SKM-1 (cell line): ENCODE measurements around the gene MVK.
A peak's percentile ranks its signal among the peaks of the same experiment; 100 is the strongest.

Experiments
- DNase-seq: peaks from one replicate; lab custom pipeline; 2025; ENCODE audit not compliant: unreplicated experiment; lab: John Stamatoyannopoulos, UW

The MVK gene

GRCh38 chr12:109573029-109573913, at the start of gene MVK, which contains the start of gene MMAB:
MVK (plus strand) TSS chr12:109573794; CDS start chr12:109574823, 1,029 bp downstream.
MMAB (minus strand) TSS chr12:109573504; CDS start chr12:109573480, 24 bp downstream.
- peak; percentile 80 for DNase-seq

DNA sequence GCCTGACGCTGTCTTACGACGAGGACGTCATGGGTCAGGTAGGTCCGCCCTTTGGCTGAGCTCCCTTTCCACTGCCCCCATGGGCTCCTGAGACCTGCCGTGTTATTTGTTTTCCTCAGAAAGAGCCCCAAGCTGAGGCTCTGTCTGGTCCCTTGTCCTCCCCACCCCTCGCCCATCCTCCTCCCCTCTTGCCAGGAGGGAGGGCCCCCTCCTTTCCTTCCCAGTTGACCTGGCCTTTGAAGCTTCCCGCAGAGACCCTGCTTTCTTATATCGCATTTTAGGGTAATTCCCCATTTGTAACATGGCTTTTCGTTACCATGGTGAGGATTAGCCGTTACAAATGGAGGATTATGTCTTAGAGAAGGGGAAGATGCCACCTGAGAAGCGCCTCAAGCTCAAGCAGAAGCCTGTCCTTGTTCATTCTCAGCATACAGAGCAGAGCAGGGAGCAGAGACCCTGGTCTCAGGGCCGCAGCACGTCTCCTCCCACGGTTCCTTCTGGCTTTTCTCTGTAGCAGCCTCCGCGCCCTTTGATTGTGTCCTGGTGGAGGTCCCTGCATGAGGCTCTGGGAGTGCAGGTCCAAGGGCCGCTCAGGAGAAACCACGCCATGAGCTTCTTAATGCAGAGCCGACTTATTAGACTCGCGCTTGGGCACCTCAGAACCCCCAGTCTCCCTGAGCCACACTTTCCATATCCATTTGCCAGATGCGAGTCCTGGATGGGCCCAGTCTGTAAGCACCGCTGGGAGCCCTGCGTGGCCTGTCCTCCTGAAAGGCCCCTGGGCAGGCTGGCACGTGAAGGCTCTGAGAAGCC, 48.9 kb upstream of the MVK start:
- no peak for DNase-seq

- no peak for DNase-seq
These were observed 48.4 kb upstream of the MVK start for GRCh38 chr12:109525279-109525585.

GRCh38 chr12:109527489-109528123, 46.0 kb upstream of the MVK start:
- no peak for DNase-seq

DNA sequence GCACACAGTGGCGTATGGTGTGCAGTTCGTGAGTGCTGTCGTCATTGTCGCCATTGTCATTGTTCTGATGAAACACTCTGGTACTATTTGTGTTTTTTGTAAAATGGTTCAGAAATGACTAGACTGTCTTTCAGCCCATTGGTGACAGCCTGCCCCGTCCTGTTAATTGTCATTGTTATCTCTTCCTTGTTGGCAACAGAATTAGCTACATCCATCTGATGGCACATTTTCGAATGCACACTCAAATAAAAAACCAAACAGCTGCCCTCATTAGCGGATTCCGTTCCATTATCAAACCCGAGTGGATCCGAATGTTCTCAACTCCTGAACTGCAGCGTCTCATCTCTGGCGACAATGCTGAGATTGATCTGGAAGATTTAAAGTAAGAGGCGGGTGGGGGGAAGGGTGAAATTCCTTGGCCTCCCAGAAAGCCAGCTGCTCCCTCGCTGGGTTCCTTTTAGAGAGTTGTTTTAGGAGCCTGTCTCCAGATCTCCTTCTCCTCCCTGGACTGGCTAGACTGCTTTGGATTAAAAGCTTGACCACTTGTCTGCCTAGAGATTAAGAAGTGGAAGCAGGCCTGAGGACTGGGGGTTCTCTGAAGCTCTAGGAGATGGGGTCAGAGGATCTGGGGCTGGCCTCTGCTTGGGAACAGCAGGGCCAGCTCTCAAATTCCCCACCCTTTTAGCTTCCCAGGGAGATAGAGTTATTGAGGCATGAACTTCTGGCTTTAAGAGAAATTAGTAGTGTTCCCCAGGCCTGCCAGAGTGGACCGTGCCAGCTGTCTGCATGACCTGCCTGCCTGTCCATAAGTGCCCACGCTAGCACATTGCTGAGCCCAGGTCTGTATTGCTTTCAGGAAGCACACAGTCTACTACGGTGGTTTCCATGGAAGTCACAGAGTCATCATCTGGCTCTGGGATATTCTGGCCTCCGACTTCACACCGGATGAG, 43.6 kb upstream of the MVK start:
- no peak for DNase-seq

GRCh38 chr12:109531411-109531810, 42.2 kb upstream of the MVK start:
- DNase-seq: no peak

DNA sequence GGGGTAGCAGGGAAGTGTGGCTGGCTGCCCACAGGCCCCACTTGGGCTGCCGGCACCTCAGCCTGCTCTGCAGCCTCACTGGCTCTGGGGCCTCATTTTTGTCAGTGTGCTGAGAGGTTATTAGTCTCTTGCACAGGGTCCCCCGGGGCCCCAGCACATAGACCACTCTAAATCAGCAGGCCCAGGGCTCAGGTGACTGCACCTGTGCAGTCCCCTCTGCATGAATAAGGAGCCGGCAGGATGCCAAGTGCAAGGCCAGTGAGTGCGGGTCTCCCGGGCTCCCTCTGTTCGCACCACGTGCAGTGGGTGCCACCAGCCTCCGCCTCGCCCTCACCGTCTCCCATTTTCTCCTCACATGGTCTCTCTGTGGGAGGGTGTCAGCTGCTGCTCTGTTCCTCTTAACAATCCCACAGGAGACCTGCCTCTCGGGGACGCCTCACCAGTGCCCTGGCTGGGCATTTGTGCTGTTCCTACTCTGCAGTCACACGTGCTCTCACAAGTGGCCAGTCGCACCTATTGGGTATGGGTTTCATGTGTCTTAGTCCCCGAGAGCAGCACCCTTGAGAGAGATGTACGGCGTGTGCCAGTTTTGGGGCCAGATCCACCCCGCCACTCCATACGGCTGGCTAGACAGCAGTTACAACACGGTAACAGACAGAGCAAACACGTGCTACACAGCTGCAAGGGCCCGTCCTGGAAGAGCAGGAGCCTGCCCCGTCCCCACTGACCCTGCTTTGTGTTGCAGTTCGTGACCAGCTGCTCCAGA, 40.7 kb upstream of the MVK start:
- DNase-seq: no peak

DNA sequence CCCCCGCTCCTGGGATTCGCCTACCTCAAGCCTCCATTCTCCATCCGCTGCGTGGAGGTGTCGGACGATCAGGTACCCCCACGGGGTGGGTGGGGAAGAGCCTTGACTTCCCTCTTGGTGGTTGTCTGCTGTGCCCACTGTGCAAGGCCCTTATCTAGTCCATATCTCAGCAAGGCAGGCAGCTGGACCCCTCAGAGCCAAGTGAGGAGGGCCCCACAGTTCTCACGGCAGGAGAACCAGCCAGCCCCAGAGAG, 40.2 kb upstream of the MVK start:
- no peak for DNase-seq

GRCh38 chr12:109534456-109534855, 39.1 kb upstream of the MVK start:
- DNase-seq: no peak

GRCh38 chr12:109535231-109535862, 38.2 kb upstream of the MVK start:
- no peak for DNase-seq

- DNase-seq: no peak
These were observed 37.7 kb upstream of the MVK start for GRCh38 chr12:109535863-109536250.

DNA sequence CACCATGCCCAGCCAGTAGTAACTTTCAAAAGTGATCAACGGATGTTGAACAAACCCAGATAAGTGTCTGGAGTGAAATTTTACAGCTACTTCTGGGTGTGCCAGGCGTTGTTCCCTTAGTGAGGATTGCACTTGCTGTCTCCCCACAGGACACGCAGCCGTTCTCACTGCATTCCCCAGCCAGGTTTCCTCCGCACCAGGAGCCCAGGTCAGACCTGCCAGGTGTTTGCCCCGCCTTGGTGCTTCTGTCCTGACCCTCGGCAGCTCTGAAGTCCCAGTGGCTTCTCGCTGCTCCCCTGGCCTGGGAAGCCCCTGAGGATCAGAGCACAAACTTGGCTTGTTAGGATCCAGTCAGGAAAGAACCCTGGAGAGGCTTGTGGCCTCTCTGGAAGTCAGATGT, 36.5 kb upstream of the MVK start:
- DNase-seq: no peak

DNA sequence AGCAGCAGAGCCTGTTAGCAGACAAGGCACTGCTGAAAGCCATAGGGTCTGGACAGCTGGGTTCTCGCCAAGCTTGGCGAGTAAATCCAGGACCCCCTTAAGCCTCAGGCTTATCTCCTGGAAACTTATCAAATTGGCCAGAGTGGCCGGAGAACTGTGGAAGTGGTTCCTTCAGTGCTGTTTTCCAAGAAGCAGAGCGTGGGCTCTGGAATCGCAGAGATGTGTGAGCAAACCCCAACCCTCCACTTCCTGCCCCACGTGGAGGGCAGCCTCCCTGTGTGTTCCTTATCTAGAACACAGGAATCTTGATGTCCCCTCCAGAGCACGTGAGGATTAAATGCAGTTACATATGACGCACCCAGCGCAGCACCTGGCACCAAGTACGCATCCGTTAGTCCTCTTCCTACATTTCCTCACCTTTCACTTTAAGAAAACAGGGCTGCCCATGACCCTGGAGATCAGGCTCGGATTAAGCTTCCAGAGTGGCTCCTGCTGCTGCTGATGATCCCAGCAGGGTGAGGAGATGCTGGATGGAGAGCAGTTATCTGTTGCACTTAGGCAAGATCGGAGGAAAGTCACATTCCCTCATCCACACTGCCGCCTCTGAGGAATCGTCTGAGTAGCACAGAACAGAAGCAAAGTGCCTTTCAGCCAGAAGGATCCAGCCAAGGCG, 35.3 kb upstream of the MVK start:
- no peak for DNase-seq

DNA sequence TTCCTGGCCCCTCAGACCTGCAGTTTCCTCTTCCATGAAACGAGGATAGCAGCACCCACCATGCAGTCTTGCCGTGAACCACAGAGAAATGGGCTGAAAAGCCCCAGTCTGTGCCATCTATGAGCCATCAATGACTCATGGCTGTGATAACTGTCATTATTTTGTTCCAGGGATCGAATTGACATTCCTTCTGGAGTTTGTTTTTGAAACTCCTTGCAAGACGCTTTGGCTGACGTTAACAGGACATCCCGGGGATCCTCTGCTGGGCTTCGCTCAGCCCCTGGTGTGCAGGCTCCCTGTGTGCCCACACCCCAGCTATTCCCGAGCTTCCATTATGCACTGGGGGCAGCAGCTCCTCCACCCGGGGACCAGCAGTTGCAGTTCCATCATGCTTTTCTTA, 34.1 kb upstream of the MVK start:
- no peak for DNase-seq

DNA sequence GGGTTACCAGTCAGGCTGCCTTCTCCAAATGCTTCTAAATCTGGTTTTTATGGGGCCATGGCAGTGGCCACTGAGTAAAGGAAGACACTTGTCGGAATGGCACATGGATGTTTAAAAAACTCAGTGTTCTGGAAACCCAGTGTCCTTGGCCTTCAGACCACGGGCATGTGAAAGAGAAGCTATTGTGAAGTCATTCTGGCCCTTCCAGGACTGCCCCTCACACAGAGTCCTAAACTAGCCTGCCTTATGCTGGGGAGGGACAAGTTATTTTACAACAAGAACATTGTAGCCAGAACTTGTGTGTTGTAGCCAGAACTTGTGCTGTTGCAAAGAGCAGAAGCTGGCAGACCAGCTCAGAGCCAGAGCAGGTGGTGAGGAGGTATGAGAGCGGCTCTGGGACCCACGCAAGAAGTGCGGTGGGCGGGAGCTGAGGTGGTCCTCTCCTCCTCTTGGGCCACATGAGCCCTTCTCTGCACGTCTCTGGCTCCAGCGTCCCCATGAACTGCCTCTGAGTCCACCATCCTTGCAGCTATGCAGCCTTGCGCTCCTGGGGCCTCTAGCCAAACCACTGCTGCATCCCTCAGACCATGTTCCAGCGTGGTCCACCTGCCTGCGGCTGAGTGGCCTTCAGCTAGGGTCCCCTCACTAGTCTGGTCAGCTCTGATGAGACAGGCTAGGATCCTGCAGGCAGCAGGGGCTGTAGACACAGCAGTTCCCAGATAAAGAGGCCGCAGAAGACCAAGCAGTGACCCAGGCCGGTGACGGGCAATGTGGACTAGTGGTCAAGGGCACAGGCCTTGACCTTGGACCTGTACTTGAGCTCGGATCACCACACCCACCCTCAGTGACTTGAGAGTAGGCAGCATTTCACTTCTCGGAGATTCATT, 32.8 kb upstream of the MVK start:
- no peak for DNase-seq

GRCh38 chr12:109541413-109541726, 32.2 kb upstream of the MVK start:
- DNase-seq: no peak

DNA sequence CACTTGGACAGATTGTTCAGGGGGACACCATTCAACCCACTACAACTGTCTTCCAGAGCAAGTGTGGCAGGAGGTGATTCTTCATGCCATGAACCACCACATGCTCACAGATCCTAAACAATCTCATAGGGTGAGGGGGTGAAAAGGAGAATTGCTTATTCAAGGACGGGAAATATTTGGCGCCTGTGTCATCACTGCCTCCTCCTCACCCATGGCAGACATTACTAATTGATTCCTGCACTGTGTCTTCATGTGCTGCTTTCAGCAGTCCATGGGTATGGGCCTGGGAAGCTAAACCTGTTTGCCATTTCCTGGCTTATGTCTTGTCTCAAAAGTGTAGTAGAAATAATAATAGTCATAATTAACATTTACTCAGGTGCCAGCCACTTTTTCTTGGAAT, 31.6 kb upstream of the MVK start:
- DNase-seq: no peak

DNA sequence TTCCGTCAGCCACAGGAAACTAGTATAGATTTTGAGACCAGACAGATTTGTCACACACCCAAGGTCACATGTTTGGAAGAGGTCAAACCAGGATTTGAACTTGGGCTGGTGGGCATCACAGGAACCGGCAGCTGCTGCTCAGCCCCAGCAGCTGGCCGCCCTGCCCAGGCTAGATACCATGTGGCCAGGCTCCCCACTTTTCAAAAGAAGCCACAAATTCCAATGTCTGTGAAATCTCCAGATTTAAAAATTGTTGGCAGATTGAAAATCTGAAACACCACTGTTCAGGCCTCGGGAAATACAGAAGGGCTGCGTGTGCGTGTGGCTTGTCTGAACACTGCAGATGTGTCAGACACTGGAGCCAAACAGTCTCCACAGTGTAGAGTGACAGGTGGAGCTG, 30.7 kb upstream of the MVK start:
- no peak for DNase-seq
